Renal cortex interstitium (tissue), 11 donors: ENCODE results near the gene CLPX. TPM values are rescaled to one million over a fixed set of nuclear protein-coding genes. Genes with fewer than 3 reads are reported as not detected.
"Not testable (repeated sequence)": the region's sequence is repeated elsewhere in the genome, so short reads cannot be mapped to it uniquely, and the experiment has no call there.

Experiments used
- DNase-seq, 11 donors: peaks; one replicate each; pipeline ENCODE4 v3.0.0-alpha.2; 2013; ENCODE audit warnings: low read depth in 9 of 11, low spot score in 4 of 11; ENCODE audit errors: extremely low read depth in 1 of 11
- polyA plus RNA-seq, 3 donors: library from polyadenylated mRNA; unstranded; fragments of 120-200 nt; gene quantifications; one replicate each; pipeline ENCODE4 v1.2.1, GENCODE V29; 2013; ENCODE audit not compliant: insufficient read length in 3 of 3

CLPX gene
- polyA plus RNA-seq, 3 donors, result 64.3 to 75.7 (median 73.0) TPM

DNA sequence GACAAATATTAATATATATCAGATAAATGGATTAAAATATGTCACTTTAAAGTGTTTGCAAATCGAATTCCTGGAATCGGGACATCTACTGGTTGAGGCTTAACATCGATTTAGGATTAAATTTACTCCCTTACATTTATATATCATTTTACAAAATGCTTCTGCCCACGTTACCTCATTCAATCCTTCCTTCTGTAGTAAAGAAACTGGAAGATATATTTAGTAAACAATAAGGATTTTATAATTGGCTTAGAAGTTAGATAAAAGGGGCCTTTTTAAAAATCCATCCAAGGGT lies 1.3 kb downstream of the CLPX start:
- DNase-seq, result no peak

DNA sequence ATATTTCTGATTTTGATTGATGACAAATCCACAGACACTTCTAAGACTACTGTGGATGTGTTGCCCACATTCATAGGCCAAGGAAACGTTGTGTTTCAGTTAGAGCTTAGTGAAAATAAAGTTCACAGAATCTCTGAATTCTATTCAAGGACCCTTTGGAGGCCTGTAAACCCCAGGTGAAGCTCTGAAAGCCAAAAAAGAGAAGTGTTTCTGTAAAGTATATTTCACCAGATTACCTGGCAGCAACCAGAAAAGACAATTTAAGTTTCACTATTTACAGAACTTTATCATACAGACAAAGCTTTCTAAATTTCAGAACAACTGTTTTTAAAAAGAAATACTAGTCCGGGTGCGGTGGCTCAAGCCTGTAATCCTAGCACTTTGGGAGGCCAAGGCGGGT lies 2.6 kb downstream of the CLPX start:
- DNase-seq, result no peak

DNA sequence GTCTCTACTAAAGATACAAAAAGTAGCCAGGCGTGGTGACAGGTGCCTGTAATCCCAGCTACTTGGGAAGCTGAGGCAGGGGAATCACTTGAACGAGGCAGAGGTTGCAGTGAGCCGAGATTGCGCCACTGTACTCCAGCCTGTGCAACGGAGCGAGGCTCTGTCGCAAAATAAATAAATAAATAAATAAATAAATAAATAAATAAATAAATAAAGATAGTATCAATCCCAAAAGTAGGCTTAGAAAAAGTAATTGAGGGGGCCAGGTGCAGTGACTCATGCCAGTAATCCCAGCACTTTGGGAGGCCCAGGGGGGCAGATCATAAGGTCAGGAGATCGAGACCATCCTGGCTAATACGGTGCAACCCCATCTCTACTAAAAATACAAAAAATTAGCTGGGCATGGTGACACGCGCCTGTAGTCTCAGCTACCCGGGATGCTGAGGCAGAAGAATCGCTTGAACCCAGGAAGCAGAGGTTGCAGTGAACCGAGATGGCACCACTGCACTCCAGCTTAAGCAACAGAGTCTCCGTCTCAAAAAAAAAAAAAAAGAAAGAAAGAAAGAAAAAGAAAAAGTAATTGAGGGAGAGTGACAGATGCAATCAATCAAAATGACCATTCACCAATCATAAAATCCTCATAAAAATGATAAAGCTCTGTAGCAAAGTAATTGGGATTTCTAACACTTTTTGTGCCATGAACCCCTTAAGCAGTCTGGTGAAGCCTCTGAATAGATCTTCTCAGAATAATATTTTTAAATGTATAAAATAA lies 3.4 kb downstream of the CLPX start:
- DNase-seq, result not testable (repeated sequence)

DNA sequence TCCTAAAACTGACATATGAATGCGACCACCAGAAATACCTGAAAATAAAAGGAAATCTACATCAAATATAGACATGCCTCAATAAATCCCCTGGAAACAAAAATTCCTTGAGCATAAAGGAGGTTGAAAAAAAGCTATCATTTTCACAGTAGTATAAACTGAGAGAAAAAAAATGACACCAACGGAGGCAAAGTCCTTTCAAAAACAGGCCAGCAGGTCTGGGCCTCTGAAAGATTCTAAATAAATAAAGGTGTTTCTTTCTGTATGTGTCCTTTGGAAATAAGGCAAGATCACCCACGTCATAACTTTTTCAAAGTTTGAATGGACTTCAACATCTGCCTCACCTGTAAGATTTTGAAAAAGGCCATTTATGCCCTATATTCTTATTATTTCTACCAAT lies 5.0 kb downstream of the CLPX start:
- no peak for DNase-seq

DNA sequence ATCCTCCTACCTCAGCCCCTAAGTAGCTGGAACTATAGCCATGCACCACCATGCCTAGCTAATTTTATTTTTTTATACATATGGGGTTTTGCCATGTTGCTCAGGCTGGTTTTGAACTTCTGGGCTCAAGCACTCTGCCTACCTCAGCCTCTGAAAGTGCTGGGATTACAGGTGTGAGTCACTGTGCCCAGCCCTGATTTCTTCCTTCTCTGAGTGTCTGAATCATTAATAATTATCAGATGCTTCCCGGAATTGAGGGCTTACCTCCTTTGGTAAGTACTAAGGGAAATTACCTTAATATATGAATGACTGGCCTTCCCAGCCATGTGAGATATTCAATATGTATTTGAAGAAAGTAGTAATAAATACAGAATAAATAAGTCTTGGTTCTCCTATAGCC lies 7.2 kb downstream of the CLPX start:
- no peak for DNase-seq

DNA sequence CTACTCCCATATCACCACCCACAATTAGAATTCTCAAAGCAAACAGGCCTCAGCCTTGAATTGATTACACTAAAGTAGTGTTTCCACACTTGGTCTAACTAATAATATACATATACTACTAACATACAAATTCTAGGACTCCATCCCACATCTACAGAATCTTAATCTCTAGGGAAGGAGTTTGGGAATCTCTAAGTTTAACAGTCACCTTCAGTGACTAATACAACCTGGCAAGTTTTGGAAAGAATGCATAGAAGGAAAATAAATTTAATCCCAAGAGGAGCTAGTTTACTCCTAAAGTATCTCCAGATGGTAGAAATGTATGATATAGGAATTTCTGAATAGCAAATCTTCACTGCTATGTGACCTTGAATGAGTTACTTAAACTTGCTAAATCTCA lies 9.1 kb downstream of the CLPX start:
- DNase-seq, result no peak

GRCh38 chr15:65175511-65175910 lies 9.6 kb downstream of the CLPX start:
- DNase-seq, result no peak

GRCh38 chr15:65174509-65174908 lies 10.6 kb downstream of the CLPX start:
- no peak for DNase-seq

GRCh38 chr15:65172531-65172930 lies 12.6 kb downstream of the CLPX start:
- no peak for DNase-seq

- no peak for DNase-seq
Measured at GRCh38 chr15:65171428-65171827, 13.7 kb downstream of the CLPX start.

- no peak for DNase-seq
Measured at GRCh38 chr15:65165875-65166274, 19.3 kb downstream of the CLPX start.

- no peak for DNase-seq
Measured at GRCh38 chr15:65164139-65164538, 21.0 kb downstream of the CLPX start.

DNA sequence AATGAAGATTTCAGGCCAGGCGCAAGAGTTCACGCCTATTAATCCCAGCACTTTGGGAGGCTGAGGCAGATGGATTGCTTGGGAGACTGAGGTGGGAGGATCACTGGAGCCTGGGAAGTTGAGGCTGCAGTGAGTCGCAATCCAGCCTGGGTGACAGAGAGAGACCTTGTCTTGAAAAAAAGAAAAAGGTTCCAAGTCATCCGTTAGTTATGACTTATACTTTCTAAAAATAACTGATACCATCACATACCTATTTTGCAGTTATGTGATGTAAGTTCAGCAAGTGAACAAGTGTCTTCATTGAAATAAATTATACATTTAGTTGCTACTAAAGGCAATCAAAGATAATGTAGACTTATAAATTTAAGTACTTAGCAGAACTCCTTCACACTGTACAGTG lies 22.1 kb downstream of the CLPX start:
- no peak for DNase-seq

DNA sequence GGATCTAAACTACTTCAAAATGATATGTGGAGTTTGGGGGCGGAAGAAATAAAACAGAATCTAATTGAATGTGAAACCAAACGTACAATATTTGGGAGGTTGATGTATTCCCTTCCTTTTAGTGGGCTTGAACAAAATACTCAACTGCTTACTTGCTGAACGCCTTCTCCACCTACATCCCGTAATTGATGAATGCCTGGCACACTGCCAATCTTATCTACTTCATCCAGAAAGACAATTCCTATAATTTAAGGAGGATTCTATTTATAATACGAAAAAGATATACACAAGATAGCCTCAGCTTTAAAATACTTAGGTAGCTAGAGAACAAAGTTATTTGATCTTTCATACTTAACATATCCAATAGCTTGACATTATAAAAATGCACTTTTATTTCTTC lies 28.4 kb downstream of the CLPX start:
- no peak for DNase-seq

- no peak for DNase-seq
Measured at GRCh38 chr15:65154720-65155119, 30.4 kb downstream of the CLPX start.

GRCh38 chr15:65147902-65148301 lies 37.2 kb downstream of the CLPX start:
- DNase-seq, result no peak

GRCh38 chr15:65146438-65146837 lies 38.7 kb downstream of the CLPX start:
- DNase-seq, result no peak

GRCh38 chr15:65138631-65139030 lies 46.5 kb downstream of the CLPX start:
- not testable (repeated sequence) for DNase-seq

DNA sequence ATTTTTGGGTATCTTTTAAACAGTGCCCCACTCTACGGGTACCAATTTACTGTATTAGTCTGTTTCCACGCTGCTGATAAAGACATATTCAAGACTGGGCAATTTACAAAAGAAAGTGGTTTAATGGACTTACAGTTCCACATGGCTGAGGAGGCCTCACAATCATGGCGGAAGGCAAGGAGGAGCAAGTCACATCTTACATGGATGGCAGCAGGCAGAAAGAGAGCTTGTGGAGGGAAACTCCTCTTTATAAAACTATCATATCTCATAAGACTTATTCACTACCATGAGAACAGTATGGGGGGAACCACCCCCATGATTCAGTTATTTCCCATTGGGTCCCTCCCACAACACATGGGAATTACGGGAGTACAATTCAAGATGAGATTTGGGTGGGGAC lies 47.2 kb downstream of the CLPX start:
- DNase-seq, result not testable (repeated sequence)

GRCh38 chr15:65137089-65137488 lies 48.1 kb downstream of the CLPX start:
- not testable (repeated sequence) for DNase-seq

- no peak for DNase-seq
Measured at GRCh38 chr15:65134538-65134937, 50.6 kb downstream of the CLPX start.
